T47D (cell line): Measurements from ENCODE around the gene CYTH2.
"Not testable (repeated sequence)": the region's sequence is repeated elsewhere in the genome, so short reads cannot be mapped to it uniquely, and the experiment has no call there.

Experiments
- DNase-seq, 2 experiments: peaks; one replicate each; pipeline versions ENCODE4 v3.0.0 to v3.0.0-alpha.2; 2011 to 2012; ENCODE audit warnings: low read depth in 1 of 2, low spot score in 1 of 2
- JUND ChIP-seq: IDR thresholded peaks from 2 replicates; pipeline ENCODE4 v1.6.1; 2012; ENCODE audit warnings: low read depth
- in situ Hi-C: cut with HindIII; loops from 2 replicates; pipeline ENCODE4 v1.10.0; 2016; ENCODE audit warnings: low sequenced_read_pairs, low pct_unique_long_range_greater_than_20kb

The CYTH2 gene

DNA sequence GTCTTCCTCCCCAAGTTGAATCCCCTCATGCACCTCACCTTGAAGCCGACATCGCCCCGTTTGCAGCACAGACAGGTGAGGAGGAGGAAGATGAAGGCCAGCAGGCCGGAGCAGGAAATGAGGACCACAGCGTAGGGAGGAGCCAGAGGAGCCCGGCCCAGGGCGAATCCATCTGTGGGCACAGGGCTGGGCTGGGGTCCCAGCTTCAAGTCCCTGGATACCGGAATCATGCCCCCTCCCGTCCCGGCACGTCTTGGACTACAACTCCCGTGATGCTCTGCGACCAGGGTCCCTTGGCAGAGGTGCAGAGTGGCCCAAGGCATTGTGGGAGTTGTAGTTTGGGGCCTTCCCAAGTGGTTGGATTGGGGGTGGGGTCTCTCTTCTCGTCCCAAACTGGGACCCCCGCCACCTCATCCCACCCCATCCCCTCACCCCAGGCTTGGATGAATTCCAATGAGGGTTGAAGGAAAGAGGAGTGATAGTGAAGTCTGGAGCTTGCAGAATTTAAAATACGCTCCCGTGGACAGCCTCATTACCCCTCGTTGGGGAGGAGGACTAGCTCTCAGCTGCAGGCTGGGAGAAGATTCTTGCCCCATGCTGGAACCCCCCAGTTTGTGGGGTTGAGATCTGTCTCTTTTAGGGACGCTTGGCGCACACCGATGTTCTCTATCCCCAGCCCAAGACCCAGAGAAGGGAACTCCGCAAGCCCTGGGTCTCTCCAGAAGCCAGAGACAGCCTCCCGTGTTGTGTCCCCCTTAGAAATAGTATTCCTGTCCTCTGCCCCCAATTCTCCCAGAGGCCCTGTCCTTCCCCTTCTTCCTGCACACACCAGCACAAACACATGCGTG, 41.5 kb downstream of the CYTH2 start:
- no peak for TF ChIP-seq JUND
- peak in 1 of 2 experiments; percentile 73 for DNase-seq
- in situ Hi-C loops: no loop called here

DNA sequence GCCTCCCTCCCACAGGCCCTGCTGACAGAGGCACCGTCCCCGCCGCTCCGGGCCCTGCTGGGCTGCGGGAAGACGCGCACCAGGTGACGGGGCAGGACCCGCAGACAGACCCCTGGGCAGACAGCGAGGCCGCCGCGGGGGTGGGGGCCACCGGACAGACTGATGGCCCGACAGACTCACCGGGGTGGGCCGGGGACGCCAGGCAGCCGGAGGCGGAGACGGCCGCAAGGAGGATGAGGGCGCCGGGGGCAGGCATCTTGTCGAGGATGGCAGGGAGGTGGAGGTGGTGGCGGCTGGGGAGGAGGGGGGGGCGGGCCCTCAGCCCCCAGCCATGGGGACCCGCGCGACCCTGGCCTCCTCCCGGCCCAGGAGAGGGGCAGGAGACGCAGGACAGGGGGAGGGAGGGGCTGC, 42.2 kb downstream of the CYTH2 start:
- in situ Hi-C loops: no loop called here
- no peak for TF ChIP-seq JUND
- no peak for DNase-seq

DNA sequence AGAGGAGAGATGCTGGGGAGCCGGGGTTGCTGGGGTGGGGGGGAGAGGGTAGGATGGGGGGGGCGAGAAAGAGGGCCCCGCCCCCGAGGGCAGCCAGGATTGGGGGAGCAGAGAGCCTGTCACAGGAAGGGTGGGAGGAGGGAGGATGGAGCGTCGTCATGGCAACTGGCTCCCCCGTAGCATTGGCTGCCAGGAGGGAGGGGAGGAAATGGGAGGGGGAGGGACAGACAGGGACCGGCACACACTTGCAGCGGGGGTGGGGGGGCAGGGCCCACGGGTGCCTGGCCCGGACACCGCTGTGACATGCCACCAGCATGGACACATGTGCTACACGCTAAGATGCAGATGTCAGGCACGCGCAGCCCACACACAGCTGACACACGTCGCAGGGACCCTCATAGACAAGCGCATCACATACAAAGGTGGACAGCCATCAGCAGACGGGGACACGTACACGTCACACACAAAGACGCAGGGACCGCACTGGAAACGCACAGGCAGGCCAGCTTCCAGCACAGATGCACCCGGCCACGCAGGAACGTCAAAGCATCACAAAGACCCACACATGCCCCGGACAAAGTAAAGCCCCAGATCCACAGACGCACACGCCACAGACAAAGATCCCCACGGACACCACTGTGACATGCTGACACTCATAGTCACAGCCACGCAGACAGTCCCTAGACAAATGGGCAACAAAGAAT, 42.8 kb downstream of the CYTH2 start, which contains the start of gene LMTK3:
LMTK3 (minus strand) TSS at position 36 of the 704 bp plus-strand sequence. CDS start 259 bp downstream, outside the sequence.
- in situ Hi-C loops: no loop called here
- TF ChIP-seq JUND: no peak
- DNase-seq: peak in 1 of 2 experiments; percentile 69

- TF ChIP-seq JUND: no peak
- in situ Hi-C loops: no loop called here
- no peak for DNase-seq
Observed at GRCh38 chr19:48512504-48513288, 43.5 kb downstream of the CYTH2 start.

DNA sequence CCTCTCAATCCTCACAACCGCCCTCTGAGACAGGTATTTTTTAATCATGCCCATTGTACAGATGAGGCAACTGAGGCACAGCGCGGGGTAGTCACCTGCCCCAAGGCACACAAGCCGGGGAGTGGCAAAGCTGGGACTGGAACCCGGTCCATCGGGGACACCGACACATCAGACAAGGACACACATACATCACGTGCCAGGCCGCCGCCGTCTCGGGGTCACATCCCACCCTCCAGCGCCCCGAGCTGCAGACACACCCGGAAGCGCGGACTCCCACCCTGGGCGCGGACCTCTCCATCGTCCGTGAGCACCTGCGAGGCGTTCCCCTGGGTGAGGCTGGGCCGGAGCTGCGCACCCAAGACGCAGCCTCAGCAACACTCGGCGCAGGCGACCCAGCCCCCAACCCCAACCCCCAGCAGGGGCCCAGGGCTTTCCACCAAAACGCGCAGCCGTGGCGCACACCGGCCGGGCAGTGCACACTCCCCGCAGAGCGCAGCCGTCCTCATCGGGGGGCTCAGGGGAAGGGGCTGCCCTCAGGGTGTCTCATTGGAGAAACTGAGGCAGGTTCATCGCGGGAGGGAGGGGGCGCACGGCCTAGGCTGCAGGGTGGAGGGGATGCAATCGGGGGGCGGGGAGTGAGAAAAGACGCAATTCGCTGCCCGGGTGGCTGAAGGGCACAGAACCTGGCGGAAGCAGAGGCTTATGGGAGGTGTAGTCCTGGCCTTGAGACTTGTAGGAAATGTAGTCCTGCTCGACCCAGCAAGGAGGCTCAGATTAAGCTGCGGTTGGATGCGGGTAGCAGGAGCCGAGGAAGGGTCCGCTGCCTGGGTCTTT, 44.3 kb downstream of the CYTH2 start:
- in situ Hi-C loops: no loop called here
- no peak for TF ChIP-seq JUND
- peak; percentile 65 to 79 for DNase-seq

DNA sequence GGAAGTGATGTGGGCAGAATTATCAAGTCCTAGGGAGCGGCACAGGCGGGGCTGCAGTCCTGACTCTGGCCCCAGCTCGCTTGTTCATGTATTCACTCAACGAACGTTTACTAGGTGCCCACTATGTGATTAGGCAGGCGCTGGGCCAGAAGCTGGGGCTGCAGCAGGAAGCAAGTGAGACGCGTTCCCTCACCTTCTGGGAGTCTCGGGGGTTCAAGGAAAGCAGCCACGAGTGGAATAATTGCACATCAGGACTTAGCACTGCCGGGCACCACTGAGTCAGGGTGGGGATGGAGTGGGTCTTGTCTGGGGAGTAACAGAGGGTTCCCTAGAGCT, 44.9 kb downstream of the CYTH2 start:
- DNase-seq: no peak
- no peak for TF ChIP-seq JUND
- in situ Hi-C loops: no loop called here

- in situ Hi-C loops: no loop called here
Observed at GRCh38 chr19:48516536-48516935, 47.4 kb downstream of the CYTH2 start.

DNA sequence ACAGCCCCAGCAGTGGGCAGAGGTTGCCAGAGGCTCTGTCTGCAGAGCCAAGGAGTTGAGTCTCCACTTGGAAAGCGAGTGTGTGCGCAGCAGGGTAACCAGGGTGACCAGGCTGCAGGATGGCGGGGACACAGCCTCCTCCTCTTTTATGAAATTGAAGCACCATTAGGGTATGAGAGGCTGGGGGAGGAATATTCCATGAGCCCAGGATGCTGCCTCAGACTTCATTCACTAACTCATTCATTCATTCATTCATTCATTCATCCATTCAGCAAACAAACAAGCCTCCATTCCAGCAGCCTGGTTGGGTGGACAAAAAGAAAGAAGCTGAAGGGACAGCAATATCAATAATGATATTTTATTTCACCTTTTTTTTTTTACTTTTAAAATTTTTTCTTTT, 49.0 kb downstream of the CYTH2 start:
- in situ Hi-C loops: no loop called here
- DNase-seq: no peak

More at GRCh38 chr19:48516536-48516935, 47.4 kb downstream of the CYTH2 start:
- TF ChIP-seq JUND: no peak
- no peak for DNase-seq

GRCh38 chr19:48519426-48519825, 50.3 kb downstream of the CYTH2 start:
- in situ Hi-C loops, DNase-seq: not testable (repeated sequence)

More for the DNA sequence above, 49.0 kb downstream of the CYTH2 start:
- TF ChIP-seq JUND: no peak

DNA sequence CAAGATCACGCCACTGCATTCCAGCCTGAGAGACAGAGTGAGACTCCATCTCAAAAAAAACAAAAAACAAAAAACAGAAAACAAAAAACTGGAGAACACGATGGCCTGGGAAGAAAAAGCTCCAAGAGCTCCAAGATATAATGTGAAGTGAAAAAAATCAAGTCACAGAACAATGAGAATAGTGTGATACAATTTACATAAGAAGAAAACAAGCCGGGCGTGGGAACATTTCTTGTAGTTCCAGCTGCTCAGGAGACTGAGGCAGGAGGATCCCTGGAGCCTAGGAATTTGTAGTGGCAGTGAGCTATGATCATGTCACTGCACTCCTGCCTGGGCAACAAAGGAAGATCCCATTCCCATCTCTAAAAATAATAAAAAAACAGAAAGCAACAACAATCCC, 51.0 kb downstream of the CYTH2 start:
- no peak for DNase-seq
- in situ Hi-C loops: no loop called here
- no peak for TF ChIP-seq JUND

DNA sequence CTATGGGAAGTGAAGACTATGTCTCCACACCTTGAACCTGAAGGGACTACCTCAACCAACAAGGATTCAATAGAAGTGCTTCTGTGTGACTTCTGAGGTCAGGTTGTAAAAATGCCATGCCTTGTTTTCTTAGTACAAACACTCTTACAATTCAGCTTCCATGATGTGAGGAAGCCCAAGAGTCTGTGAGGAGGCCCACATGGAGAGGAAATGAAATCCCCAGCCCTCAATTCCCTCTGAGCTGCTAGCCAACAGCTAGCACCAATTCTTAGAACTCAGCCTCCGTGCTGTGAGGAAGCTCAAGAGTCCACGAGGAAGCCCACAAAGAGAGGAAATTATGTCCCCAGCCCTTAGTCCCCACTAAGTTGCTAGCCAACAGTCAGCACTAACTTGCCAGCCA, 55.1 kb downstream of the CYTH2 start:
- TF ChIP-seq JUND: no peak
- DNase-seq: no peak
- in situ Hi-C loops: no loop called here

- in situ Hi-C loops: no loop called here
- no peak for TF ChIP-seq JUND
Observed at GRCh38 chr19:48524732-48525131, 55.6 kb downstream of the CYTH2 start.

More at GRCh38 chr19:48524732-48525131, 55.6 kb downstream of the CYTH2 start:
- DNase-seq: no peak
